GM12874 (cell line): ENCODE data around the gene RBM12.

Source experiments
- CTCF ChIP-seq: IDR thresholded peaks from 2 replicates; pipeline ENCODE4 v1.5.1; 2011; ENCODE audit warnings: low read depth, mild to moderate bottlenecking, control low read depth, low read length, moderate library complexity; ENCODE audit not compliant: insufficient read depth

Gene RBM12

GRCh38 chr20:35708502-35708901, 43.8 kb upstream of the RBM12 start:
- no peak for TF ChIP-seq CTCF

- no peak for TF ChIP-seq CTCF
Measured at GRCh38 chr20:35704514-35705261, 40.0 kb upstream of the RBM12 start.

GRCh38 chr20:35702824-35703695, 38.4 kb upstream of the RBM12 start:
- no peak for TF ChIP-seq CTCF

- TF ChIP-seq CTCF: no peak
Measured at GRCh38 chr20:35702051-35702823, 37.5 kb upstream of the RBM12 start.

GRCh38 chr20:35700625-35701148, 36.0 kb upstream of the RBM12 start:
- TF ChIP-seq CTCF: no peak

GRCh38 chr20:35699957-35700624, 35.4 kb upstream of the RBM12 start:
- TF ChIP-seq CTCF: no peak
